SJCRH30 (cell line): ENCODE results near the gene DCTN2. TPM values are rescaled to one million over a fixed set of nuclear protein-coding genes. Genes with fewer than 3 reads are reported as not detected.
A peak's percentile ranks its signal among the peaks of the same experiment; 100 is the strongest.
"Not testable (repeated sequence)": the region's sequence is repeated elsewhere in the genome, so short reads cannot be mapped to it uniquely, and the experiment has no call there.

Source experiments
- DNase-seq, 2 experiments: peaks; one replicate each; pipeline ENCODE4 v3.0.0-alpha.2; 2015 to 2020
- H3K27ac ChIP-seq: fragments of 250-450 bp; sonication (Bioruptor Pico); 2 replicates; pipeline ENCODE4 v1.5.1; 2020; ENCODE audit warnings: mild to moderate bottlenecking, moderate library complexity
- H3K27me3 ChIP-seq: fragments of 250-450 bp; sonication (Bioruptor Pico); 2 replicates; pipeline ENCODE4 v1.5.1; 2020; ENCODE audit warnings: mild to moderate bottlenecking, moderate library complexity
- H3K36me3 ChIP-seq: fragments of 250-450 bp; sonication (Bioruptor Pico); 2 replicates; pipeline ENCODE4 v1.5.1; 2020; ENCODE audit warnings: mild to moderate bottlenecking, moderate library complexity
- H3K4me1 ChIP-seq: fragments of 250-450 bp; sonication (Bioruptor Pico); 2 replicates; pipeline ENCODE4 v1.5.1; 2020; ENCODE audit warnings: mild to moderate bottlenecking, moderate library complexity
- H3K4me3 ChIP-seq: fragments of 250-450 bp; sonication (Bioruptor Pico); 2 replicates; pipeline ENCODE4 v1.5.1; 2020; ENCODE audit warnings: mild to moderate bottlenecking, moderate library complexity
- H3K9me3 ChIP-seq: fragments of 250-450 bp; sonication (Bioruptor Pico); replicated peaks from 2 replicates; pipeline ENCODE4 v1.5.1; 2020; ENCODE audit warnings: mild to moderate bottlenecking, moderate library complexity
- total RNA-seq: library from RNA; depleted of rRNA; stranded (reverse); fragments of >200 nt; shearing (Covaris generic); gene quantifications from 2 replicates; pipeline ENCODE4 v1.2.3, GENCODE V29; 2014

Gene DCTN2
- total RNA-seq, 1 experiment from 2014 or later: 83.3 TPM

GRCh38 chr12:57568838-57569237 lies 21.8 kb upstream of the DCTN2 start:
- Histone ChIP-seq H3K4me1 (no peaks in the 10 kb centered on the region), H3K9me3 (no peaks in the 10 kb centered on the region), H3K27me3 (peaks cover 36% of the 10 kb centered on the region), H3K4me3 (no peak overlapping the region), H3K36me3 (no peaks in the 10 kb centered on the region), H3K27ac (no peak overlapping the region)
- no peak for DNase-seq

- Histone ChIP-seq H3K36me3 (no peaks in the 10 kb centered on the region), H3K27me3 (peaks cover 36% of the 10 kb centered on the region; the same call in 1 of the 2 replicates), H3K4me1 (peaks cover 5% of the 10 kb centered on the region; the same call in 1 of the 2 replicates), H3K9me3 (no peaks in the 10 kb centered on the region), H3K4me3 (no peak overlapping the region), H3K27ac (no peak overlapping the region)
- no peak for DNase-seq
Measured at GRCh38 chr12:57564178-57564740, 17.3 kb upstream of the DCTN2 start.

GRCh38 chr12:57563358-57563757 lies 16.4 kb upstream of the DCTN2 start:
- Histone ChIP-seq H3K27me3 (peaks cover 30% of the 10 kb centered on the region; the same call in 1 of the 2 replicates), H3K36me3 (no peaks in the 10 kb centered on the region), H3K9me3 (no peaks in the 10 kb centered on the region), H3K27ac (no peak overlapping the region), H3K4me1 (peaks cover 5% of the 10 kb centered on the region; the same call in 1 of the 2 replicates), H3K4me3 (no peak overlapping the region)
- no peak for DNase-seq

GRCh38 chr12:57561117-57561516 lies 14.1 kb upstream of the DCTN2 start:
- not testable (repeated sequence) for H3K4me3 ChIP-seq, H3K4me1 ChIP-seq, H3K27ac ChIP-seq, H3K9me3 ChIP-seq, H3K36me3 ChIP-seq
- peaks cover 24% of the 10 kb centered on the region; the same call in 1 of the 2 replicates for H3K27me3 ChIP-seq
- DNase-seq: peak; percentile 69 to 72

- Histone ChIP-seq H3K4me3 (no peak overlapping the region), H3K4me1 (peaks cover 5% of the 10 kb centered on the region; the same call in 1 of the 2 replicates), H3K9me3 (no peaks in the 10 kb centered on the region), H3K36me3 (no peaks in the 10 kb centered on the region), H3K27ac (no peak overlapping the region), H3K27me3 (peaks cover 24% of the 10 kb centered on the region; the same call in 1 of the 2 replicates)
- DNase-seq: no peak
Measured at GRCh38 chr12:57560516-57560915, 13.5 kb upstream of the DCTN2 start.

GRCh38 chr12:57558864-57559263 lies 11.9 kb upstream of the DCTN2 start:
- no peak for DNase-seq
- no peak overlapping the region for H3K27ac ChIP-seq
- H3K27me3 ChIP-seq: peaks cover 20% of the 10 kb centered on the region
- H3K4me1 ChIP-seq: peaks cover 5% of the 10 kb centered on the region; the same call in 1 of the 2 replicates
- no peaks in the 10 kb centered on the region for H3K9me3 ChIP-seq
- H3K36me3 ChIP-seq: no peaks in the 10 kb centered on the region
- no peak overlapping the region for H3K4me3 ChIP-seq

GRCh38 chr12:57554897-57555296 lies 7.9 kb upstream of the DCTN2 start:
- peaks cover 34% of the 10 kb centered on the region for H3K27me3 ChIP-seq
- H3K36me3 ChIP-seq: no peaks in the 10 kb centered on the region
- H3K9me3 ChIP-seq: no peaks in the 10 kb centered on the region
- H3K4me3 ChIP-seq: no peak overlapping the region
- H3K4me1 ChIP-seq: no peaks in the 10 kb centered on the region
- DNase-seq: no peak
- no peak overlapping the region for H3K27ac ChIP-seq

- Histone ChIP-seq H3K4me3 (no peak overlapping the region), H3K4me1 (no peaks in the 10 kb centered on the region), H3K27me3 (peaks cover 34% of the 10 kb centered on the region), H3K27ac (no peak overlapping the region), H3K36me3 (no peaks in the 10 kb centered on the region), H3K9me3 (no peaks in the 10 kb centered on the region)
- no peak for DNase-seq
Measured at GRCh38 chr12:57554453-57554852, 7.5 kb upstream of the DCTN2 start.

GRCh38 chr12:57553343-57554202 lies 6.6 kb upstream of the DCTN2 start:
- H3K9me3 ChIP-seq: no peaks in the 10 kb centered on the region
- H3K27ac ChIP-seq: no peak overlapping the region
- no peak for DNase-seq
- peaks cover 34% of the 10 kb centered on the region for H3K27me3 ChIP-seq
- no peak overlapping the region for H3K4me3 ChIP-seq
- no peaks in the 10 kb centered on the region for H3K4me1 ChIP-seq
- H3K36me3 ChIP-seq: no peaks in the 10 kb centered on the region

- no peaks in the 10 kb centered on the region for H3K9me3 ChIP-seq
- no peak for DNase-seq
- no peak overlapping the region for H3K4me3 ChIP-seq
- H3K36me3 ChIP-seq: no peaks in the 10 kb centered on the region
- H3K27me3 ChIP-seq: peaks cover 34% of the 10 kb centered on the region
- H3K4me1 ChIP-seq: no peaks in the 10 kb centered on the region
- H3K27ac ChIP-seq: no peak overlapping the region
Measured at GRCh38 chr12:57552835-57553313, 5.9 kb upstream of the DCTN2 start.

- DNase-seq: no peak
- H3K36me3 ChIP-seq: no peaks in the 10 kb centered on the region
- H3K9me3 ChIP-seq: no peaks in the 10 kb centered on the region
- H3K27me3 ChIP-seq: peaks cover 34% of the 10 kb centered on the region
- H3K4me3 ChIP-seq: no peak overlapping the region
- no peaks in the 10 kb centered on the region for H3K4me1 ChIP-seq
- no peak overlapping the region for H3K27ac ChIP-seq
Measured at GRCh38 chr12:57552306-57552651, 5.3 kb upstream of the DCTN2 start.

GRCh38 chr12:57551637-57552305 lies 4.8 kb upstream of the DCTN2 start:
- no peaks in the 10 kb centered on the region for H3K36me3 ChIP-seq
- H3K27ac ChIP-seq: no peak overlapping the region
- DNase-seq: no peak
- H3K4me1 ChIP-seq: no peaks in the 10 kb centered on the region
- no peaks in the 10 kb centered on the region for H3K9me3 ChIP-seq
- H3K27me3 ChIP-seq: peaks cover 34% of the 10 kb centered on the region
- no peak overlapping the region for H3K4me3 ChIP-seq

GRCh38 chr12:57550641-57551549 lies 3.9 kb upstream of the DCTN2 start:
- H3K4me1 ChIP-seq: no peaks in the 10 kb centered on the region
- no peak for DNase-seq

GRCh38 chr12:57549909-57550640 lies 3.1 kb upstream of the DCTN2 start, which contains the start of gene KIF5A:
KIF5A (plus strand) TSS chr12:57550044; CDS start chr12:57550272, 228 bp downstream.
- Histone ChIP-seq H3K27ac (no peak within 1 kb of the TSS), H3K36me3 (no peaks in the 10 kb centered on the region), H3K27me3 (peaks cover 34% of the 10 kb centered on the region), H3K4me1 (no peaks in the 10 kb centered on the region), H3K4me3 (peak within 1 kb of the TSS; percentile 38), H3K9me3 (no peaks in the 10 kb centered on the region)
- no peak for DNase-seq

More at GRCh38 chr12:57550641-57551549, 3.9 kb upstream of the DCTN2 start:
- Histone ChIP-seq H3K36me3 (no peaks in the 10 kb centered on the region), H3K27me3 (peaks cover 34% of the 10 kb centered on the region), H3K27ac (no peak overlapping the region), H3K9me3 (no peaks in the 10 kb centered on the region), H3K4me3 (no peak overlapping the region)
